Ishikawa (cell line): Measurements from ENCODE around the gene SUPT20HL2.

Experiments used
- CEBPB ChIP-seq: IDR thresholded peaks from 2 replicates; pipeline ENCODE4 v1.6.1; 2012
- CREB1 ChIP-seq: IDR thresholded peaks from 2 replicates; pipeline ENCODE4 v1.6.1; 2012; ENCODE audit warnings: low read depth
- EGR1 ChIP-seq: IDR thresholded peaks from 2 replicates; pipeline ENCODE4 v1.6.1; 2012
- EP300 ChIP-seq: IDR thresholded peaks from 2 replicates; pipeline ENCODE4 v1.6.1; 2012; ENCODE audit warnings: borderline replicate concordance
- FOXM1 ChIP-seq: IDR thresholded peaks from 2 replicates; pipeline ENCODE4 v1.6.1; 2012; ENCODE audit warnings: low read depth, borderline replicate concordance
- RAD21 ChIP-seq: IDR thresholded peaks from 2 replicates; pipeline ENCODE4 v1.6.1; 2012; ENCODE audit warnings: low read depth
- TAF1 ChIP-seq: IDR thresholded peaks from 2 replicates; pipeline ENCODE4 v1.6.1; 2012; ENCODE audit warnings: low read depth, mild to moderate bottlenecking
- TCF12 ChIP-seq: IDR thresholded peaks from 2 replicates; pipeline ENCODE4 v1.6.1; 2012; ENCODE audit warnings: low read depth
- TEAD4 ChIP-seq: IDR thresholded peaks from 2 replicates; pipeline ENCODE4 v1.6.1; 2012
- YY1 ChIP-seq: IDR thresholded peaks from 2 replicates; pipeline ENCODE4 v1.6.1; 2012; ENCODE audit warnings: low read depth
- TF ChIP-seq, protein P1 (sequence below): IDR thresholded peaks from 2 replicates; pipeline ENCODE4 v1.6.1; 2012; ENCODE audit warnings: low read depth, mild to moderate bottlenecking

DNA sequence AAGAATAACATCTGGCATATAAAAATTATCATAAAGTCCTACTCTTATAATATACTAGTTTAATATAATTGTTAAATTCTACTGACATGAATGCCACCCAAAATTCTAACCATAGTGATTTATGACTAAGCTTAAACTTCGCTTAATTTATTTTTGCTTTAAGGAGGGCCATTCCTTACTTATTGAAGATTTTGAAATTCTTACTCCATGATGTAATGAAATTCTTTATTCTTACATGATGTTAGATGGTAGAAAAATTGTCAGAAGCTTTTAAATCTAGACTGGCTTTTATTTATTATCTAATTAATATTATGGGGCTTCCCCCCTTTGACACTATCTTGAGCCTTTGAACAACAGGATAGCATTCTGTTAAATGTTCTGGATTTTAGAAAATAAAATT, 19.5 kb upstream of the SUPT20HL2 start:
- TF ChIP-seq EP300, result no peak
- no peak for TF ChIP-seq RAD21
- no peak for TF ChIP-seq TEAD4
- no peak for TF ChIP-seq YY1
- TF ChIP-seq FOXM1, result no peak
- TF ChIP-seq, protein P1, sequence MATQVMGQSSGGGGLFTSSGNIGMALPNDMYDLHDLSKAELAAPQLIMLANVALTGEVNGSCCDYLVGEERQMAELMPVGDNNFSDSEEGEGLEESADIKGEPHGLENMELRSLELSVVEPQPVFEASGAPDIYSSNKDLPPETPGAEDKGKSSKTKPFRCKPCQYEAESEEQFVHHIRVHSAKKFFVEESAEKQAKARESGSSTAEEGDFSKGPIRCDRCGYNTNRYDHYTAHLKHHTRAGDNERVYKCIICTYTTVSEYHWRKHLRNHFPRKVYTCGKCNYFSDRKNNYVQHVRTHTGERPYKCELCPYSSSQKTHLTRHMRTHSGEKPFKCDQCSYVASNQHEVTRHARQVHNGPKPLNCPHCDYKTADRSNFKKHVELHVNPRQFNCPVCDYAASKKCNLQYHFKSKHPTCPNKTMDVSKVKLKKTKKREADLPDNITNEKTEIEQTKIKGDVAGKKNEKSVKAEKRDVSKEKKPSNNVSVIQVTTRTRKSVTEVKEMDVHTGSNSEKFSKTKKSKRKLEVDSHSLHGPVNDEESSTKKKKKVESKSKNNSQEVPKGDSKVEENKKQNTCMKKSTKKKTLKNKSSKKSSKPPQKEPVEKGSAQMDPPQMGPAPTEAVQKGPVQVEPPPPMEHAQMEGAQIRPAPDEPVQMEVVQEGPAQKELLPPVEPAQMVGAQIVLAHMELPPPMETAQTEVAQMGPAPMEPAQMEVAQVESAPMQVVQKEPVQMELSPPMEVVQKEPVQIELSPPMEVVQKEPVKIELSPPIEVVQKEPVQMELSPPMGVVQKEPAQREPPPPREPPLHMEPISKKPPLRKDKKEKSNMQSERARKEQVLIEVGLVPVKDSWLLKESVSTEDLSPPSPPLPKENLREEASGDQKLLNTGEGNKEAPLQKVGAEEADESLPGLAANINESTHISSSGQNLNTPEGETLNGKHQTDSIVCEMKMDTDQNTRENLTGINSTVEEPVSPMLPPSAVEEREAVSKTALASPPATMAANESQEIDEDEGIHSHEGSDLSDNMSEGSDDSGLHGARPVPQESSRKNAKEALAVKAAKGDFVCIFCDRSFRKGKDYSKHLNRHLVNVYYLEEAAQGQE, result no peak
- TF ChIP-seq TAF1, result no peak
- TF ChIP-seq TCF12, result no peak
- no peak for TF ChIP-seq CEBPB
- TF ChIP-seq CREB1, result no peak
- TF ChIP-seq EGR1, result no peak
